Esophagus muscularis mucosa (tissue), 4 donors: Measurements from ENCODE around the gene HECTD4.

ENCODE experiments used
- EP300 ChIP-seq: sonication (generic); formaldehyde crosslinking; IDR thresholded peaks from one replicate; pipeline ENCODE4 v1.6.1; 2017; ENCODE audit warnings: antibody characterized with exemption
- POLR2A ChIP-seq: fragments of 450-650 bp; IDR thresholded peaks from one replicate; pipeline ENCODE4 v1.6.1; 2017; ENCODE audit warnings: antibody characterized with exemption, moderate library complexity, mild to moderate bottlenecking, low read depth
- POLR2AphosphoS5 ChIP-seq, 2 donors: sonication (generic); formaldehyde crosslinking; IDR thresholded peaks; one replicate each; pipeline ENCODE4 v1.6.1; 2017; ENCODE audit warnings: antibody characterized with exemption in 2 of 2
- TF ChIP-seq, protein P1 (sequence below), 3 experiments: fragments of 200-600 bp in 2 of 3; fragments of 450-650 bp in 1 of 3; sonication (generic) in 2 of 3; IDR thresholded peaks; one replicate each; pipeline ENCODE4 v1.5.1; 2017 to 2019; ENCODE audit warnings: antibody characterized with exemption in 3 of 3, mild to moderate bottlenecking in 2 of 3, moderate library complexity in 1 of 3

DNA sequence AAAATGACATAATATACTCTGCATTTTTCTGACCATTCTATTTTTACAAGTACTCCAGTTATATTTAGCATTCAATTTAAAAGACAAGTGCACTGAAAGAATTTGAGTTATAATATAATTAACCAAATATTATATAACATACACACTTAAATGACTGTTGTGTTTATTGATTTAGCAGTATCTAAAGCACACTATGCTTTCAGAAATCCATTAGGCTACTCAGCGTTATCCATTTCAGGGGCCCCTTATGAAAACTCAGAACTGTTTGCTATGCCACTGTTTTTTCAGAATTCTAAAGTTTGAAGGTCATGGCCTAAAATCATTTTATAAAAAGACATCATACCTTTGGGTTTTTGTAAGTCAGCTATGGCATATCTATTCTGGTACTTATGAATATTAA is 57.1 kb downstream of the HECTD4 start:
- TF ChIP-seq, protein P1, sequence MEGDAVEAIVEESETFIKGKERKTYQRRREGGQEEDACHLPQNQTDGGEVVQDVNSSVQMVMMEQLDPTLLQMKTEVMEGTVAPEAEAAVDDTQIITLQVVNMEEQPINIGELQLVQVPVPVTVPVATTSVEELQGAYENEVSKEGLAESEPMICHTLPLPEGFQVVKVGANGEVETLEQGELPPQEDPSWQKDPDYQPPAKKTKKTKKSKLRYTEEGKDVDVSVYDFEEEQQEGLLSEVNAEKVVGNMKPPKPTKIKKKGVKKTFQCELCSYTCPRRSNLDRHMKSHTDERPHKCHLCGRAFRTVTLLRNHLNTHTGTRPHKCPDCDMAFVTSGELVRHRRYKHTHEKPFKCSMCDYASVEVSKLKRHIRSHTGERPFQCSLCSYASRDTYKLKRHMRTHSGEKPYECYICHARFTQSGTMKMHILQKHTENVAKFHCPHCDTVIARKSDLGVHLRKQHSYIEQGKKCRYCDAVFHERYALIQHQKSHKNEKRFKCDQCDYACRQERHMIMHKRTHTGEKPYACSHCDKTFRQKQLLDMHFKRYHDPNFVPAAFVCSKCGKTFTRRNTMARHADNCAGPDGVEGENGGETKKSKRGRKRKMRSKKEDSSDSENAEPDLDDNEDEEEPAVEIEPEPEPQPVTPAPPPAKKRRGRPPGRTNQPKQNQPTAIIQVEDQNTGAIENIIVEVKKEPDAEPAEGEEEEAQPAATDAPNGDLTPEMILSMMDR (IDR thresholded peaks at IDR 0.05): no peak
- no peak for TF ChIP-seq POLR2AphosphoS5 (IDR thresholded peaks at IDR 0.05)
- TF ChIP-seq EP300: no peak
- no peak for TF ChIP-seq POLR2A
